Activated B cell treated with CpG ODN at 0.5 μM for 24 hours (primary cell): ENCODE results near the gene TMPRSS2. TPM values are rescaled to one million over a fixed set of nuclear protein-coding genes. Genes with fewer than 3 reads are reported as not detected.

Experiments used
- ATAC-seq: fragments of 200-7000 bp; cut with Tn5 transposase; one replicate; pipeline ENCODE4 v1.10.0; 2021; ENCODE audit warnings: low read depth, mild to moderate bottlenecking, moderate library complexity
- CTCF ChIA-PET: fragments of 350-600 bp; sonication (Branson Sonifier 250); formaldehyde crosslinking; loops from one replicate; lab custom pipeline; 2021; ENCODE audit warnings: antibody characterized with exemption; lab: Charles Lee
- POLR2A ChIA-PET: fragments of 350-600 bp; sonication (Branson Sonifier 250); formaldehyde crosslinking; loops from one replicate; lab custom pipeline; 2021; ENCODE audit warnings: antibody characterized with exemption; lab: Charles Lee
- DNase-seq: peaks from one replicate; pipeline ENCODE4 v3.0.0; 2022
- H3K27ac Mint-ChIP-seq: one replicate; pipeline ENCODE4 v1.8.0; 2020; ENCODE audit warnings: mixed read lengths
- H3K27me3 Mint-ChIP-seq: one replicate; pipeline ENCODE4 v1.8.0; 2021; ENCODE audit warnings: mixed read lengths
- H3K36me3 Mint-ChIP-seq: one replicate; pipeline ENCODE4 v1.8.0; 2021; ENCODE audit warnings: low read depth, mixed read lengths
- H3K4me1 Mint-ChIP-seq: one replicate; pipeline ENCODE4 v1.8.0; 2021; ENCODE audit warnings: mixed read lengths
- H3K4me3 Mint-ChIP-seq: one replicate; pipeline ENCODE4 v1.8.0; 2020; ENCODE audit warnings: mild to moderate bottlenecking, mixed read lengths
- H3K9me3 Mint-ChIP-seq: one replicate; pipeline ENCODE4 v1.8.0; 2020; ENCODE audit warnings: mixed read lengths
- CTCF ChIP-seq: fragments of 200-600 bp; IDR thresholded peaks from one replicate; pipeline ENCODE4 v1.8.0; 2022; ENCODE audit warnings: antibody characterized with exemption, mild to moderate bottlenecking
- intact Hi-C: fragments of 100-400 bp; cut with micrococcal nuclease; formaldehyde crosslinking; loops from one replicate; pipeline ENCODE4 v1.15.1; 2024
- total RNA-seq: library from RNA; stranded (reverse); gene quantifications from 2 replicates; pipeline ENCODE4 v1.2.3, GENCODE V29; 2022

The TMPRSS2 gene
- total RNA-seq, 1 donor from 2014 or later, result not detected

- no peak for TF ChIP-seq CTCF
- ATAC-seq (no peak), DNase-seq (no peak)
- H3K9me3 Mint-ChIP-seq, result no peaks in the 10 kb centered on the region
- H3K27me3 Mint-ChIP-seq, result no peaks in the 10 kb centered on the region
- H3K4me3 Mint-ChIP-seq, result no peak overlapping the region
- H3K27ac Mint-ChIP-seq, result no peak overlapping the region
- POLR2A ChIA-PET, result interaction anchor here (1.1 to 1.3 kb wide), 2 partner anchors 32 to 175 kb away, joined by 3 read pairs; partner anchors contain the start of gene MX1
- CTCF ChIA-PET, result interaction anchor here (6.8 kb wide), 1 partner anchor 175 kb away, joined by 165 read pairs; no protein-coding TSS in a partner anchor
- peaks cover 21% of the 10 kb centered on the region for H3K4me1 Mint-ChIP-seq
- H3K36me3 Mint-ChIP-seq, result peaks cover 69% of the 10 kb centered on the region
- intact Hi-C loops, result no loop called here
These were observed 49.8 kb downstream of the TMPRSS2 start for GRCh38 chr21:41458121-41458520.

- POLR2A ChIA-PET, result no interaction called here
- Mint-ChIP-seq H3K27ac (no peak overlapping the region), H3K4me1 (peaks cover 4% of the 10 kb centered on the region), H3K27me3 (no peaks in the 10 kb centered on the region), H3K36me3 (peaks cover 93% of the 10 kb centered on the region), H3K9me3 (no peaks in the 10 kb centered on the region), H3K4me3 (no peak overlapping the region)
- no peak for TF ChIP-seq CTCF
- DNase-seq (no peak), ATAC-seq (no peak)
- CTCF ChIA-PET, result no interaction called here
- intact Hi-C loops, result no loop called here
These were observed 54.2 kb downstream of the TMPRSS2 start for GRCh38 chr21:41453761-41454160.

GRCh38 chr21:41453198-41453597 lies 54.8 kb downstream of the TMPRSS2 start:
- Mint-ChIP-seq H3K9me3 (no peaks in the 10 kb centered on the region), H3K27me3 (no peaks in the 10 kb centered on the region), H3K36me3 (peaks cover 93% of the 10 kb centered on the region), H3K27ac (no peak overlapping the region), H3K4me3 (no peak overlapping the region), H3K4me1 (peaks cover 4% of the 10 kb centered on the region)
- no peak for TF ChIP-seq CTCF
- ATAC-seq (no peak), DNase-seq (no peak)
- CTCF ChIA-PET, result no interaction called here
- intact Hi-C loops, result no loop called here
- POLR2A ChIA-PET, result no interaction called here

- no peak overlapping the region for H3K4me3 Mint-ChIP-seq
- CTCF ChIA-PET, result no interaction called here
- intact Hi-C loops, result no loop called here
- no peak overlapping the region for H3K27ac Mint-ChIP-seq
- H3K27me3 Mint-ChIP-seq, result no peaks in the 10 kb centered on the region
- H3K4me1 Mint-ChIP-seq, result peaks cover 4% of the 10 kb centered on the region
- POLR2A ChIA-PET, result no interaction called here
- TF ChIP-seq CTCF, result no peak
- H3K36me3 Mint-ChIP-seq, result peaks cover 93% of the 10 kb centered on the region
- DNase-seq (no peak), ATAC-seq (peak; percentile 21)
- H3K9me3 Mint-ChIP-seq, result no peaks in the 10 kb centered on the region
These were observed 55.9 kb downstream of the TMPRSS2 start for GRCh38 chr21:41451753-41452676.

GRCh38 chr21:41449613-41450012 lies 58.3 kb downstream of the TMPRSS2 start:
- TF ChIP-seq CTCF, result no peak
- CTCF ChIA-PET, result interaction anchor here (1.1 to 2.3 kb wide), 2 partner anchors 11 to 166 kb away, joined by 3 to 13 read pairs; no protein-coding TSS in a partner anchor
- Mint-ChIP-seq H3K4me3 (no peak overlapping the region), H3K4me1 (peaks cover 4% of the 10 kb centered on the region), H3K27me3 (no peaks in the 10 kb centered on the region), H3K9me3 (no peaks in the 10 kb centered on the region), H3K36me3 (peaks cover 95% of the 10 kb centered on the region), H3K27ac (no peak overlapping the region)
- DNase-seq (no peak), ATAC-seq (no peak)
- intact Hi-C loops, result no loop called here
- POLR2A ChIA-PET, result no interaction called here
